T47D (cell line): Measurements from ENCODE around the gene TGFB2.

ENCODE experiments used
- DNase-seq, 2 experiments: peaks; one replicate each; pipeline versions ENCODE4 v3.0.0 to v3.0.0-alpha.2; 2011 to 2012; ENCODE audit warnings: low read depth in 1 of 2, low spot score in 1 of 2
- JUND ChIP-seq: IDR thresholded peaks from 2 replicates; pipeline ENCODE4 v1.6.1; 2012; ENCODE audit warnings: low read depth
- in situ Hi-C: cut with HindIII; loops from 2 replicates; pipeline ENCODE4 v1.10.0; 2016; ENCODE audit warnings: low sequenced_read_pairs, low pct_unique_long_range_greater_than_20kb

TGFB2 gene

DNA sequence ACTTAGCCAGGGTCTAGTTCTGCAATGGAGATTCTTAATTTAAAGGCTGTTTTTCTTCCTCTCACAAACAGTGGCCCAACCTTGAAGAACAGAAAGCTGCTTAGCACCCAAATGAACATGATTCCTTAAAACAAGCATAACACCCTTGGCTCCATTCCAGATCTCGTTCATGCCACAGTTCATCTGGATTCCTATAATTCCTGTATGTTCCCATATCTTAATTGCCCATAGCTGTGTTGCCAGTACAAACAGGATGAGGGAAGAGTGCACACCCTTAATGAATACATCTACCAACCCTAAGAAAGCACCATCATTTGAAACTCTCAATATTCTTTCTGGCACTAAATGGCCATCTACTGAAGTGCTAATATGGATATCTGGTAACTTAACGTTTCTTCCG lies 45.5 kb downstream of the TGFB2 start:
- DNase-seq: peak in 1 of 2 experiments; percentile 29
- in situ Hi-C loops: no loop called here
- peak; percentile 47; the same call in 1 of the 2 replicates for TF ChIP-seq JUND

DNA sequence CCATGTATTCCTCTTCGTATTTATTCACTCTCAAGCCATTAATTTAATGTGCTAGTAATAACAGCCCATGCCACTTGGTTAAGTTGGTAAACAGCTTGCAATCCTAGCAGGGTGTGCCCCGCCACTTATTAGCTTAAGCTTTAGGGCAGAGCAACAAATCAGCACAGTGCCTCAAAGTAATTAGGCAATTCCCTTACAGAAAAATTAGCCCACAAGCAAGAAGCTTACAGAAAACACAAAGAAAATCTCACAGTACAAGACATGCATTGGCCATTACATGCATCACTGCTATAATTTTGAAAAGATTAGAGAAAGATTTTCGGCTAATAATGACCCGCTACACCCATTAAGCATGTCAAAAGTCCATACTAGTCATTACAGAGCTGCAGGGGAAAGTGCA lies 47.6 kb downstream of the TGFB2 start:
- in situ Hi-C loops: no loop called here
- no peak for DNase-seq
- TF ChIP-seq JUND: no peak

DNA sequence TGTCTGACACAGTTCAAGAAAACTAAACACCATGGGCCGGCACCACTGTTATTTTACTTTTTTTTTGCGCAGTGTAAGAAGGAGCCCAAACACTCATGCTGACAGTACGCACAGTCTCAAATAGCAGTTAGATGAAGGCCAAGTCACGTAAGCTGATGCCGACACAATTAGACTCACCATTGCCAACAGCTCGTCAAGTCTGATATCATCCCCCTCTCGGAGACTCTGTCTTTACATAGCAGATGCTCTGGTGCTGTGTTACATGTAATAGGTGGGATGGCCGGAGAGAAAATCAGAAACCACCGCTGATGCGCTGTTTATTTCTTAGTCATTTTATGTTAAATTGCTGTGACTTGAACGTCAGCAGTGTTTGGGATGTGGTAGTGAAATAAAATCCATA lies 49.3 kb downstream of the TGFB2 start:
- DNase-seq: no peak
- in situ Hi-C loops: no loop called here
- TF ChIP-seq JUND: no peak

DNA sequence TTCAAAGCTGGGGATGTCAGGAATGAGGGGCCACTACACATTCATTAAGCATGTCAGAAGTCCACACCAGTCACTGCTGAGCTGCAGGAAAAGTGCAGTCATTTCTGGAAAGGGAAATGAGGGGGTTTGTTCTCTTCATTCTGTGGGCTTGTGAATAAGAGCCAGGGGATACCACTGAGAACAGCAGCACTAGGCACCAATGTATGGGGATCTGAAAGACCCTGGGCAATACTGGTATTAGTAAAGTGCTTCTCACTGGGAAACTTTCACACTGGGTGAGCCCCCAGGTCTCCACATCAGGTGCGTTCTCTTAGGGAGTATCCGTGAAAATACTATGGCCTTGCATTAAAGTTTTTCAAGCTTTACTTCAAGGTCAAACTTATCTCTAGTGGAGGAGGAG lies 49.9 kb downstream of the TGFB2 start:
- in situ Hi-C loops: no loop called here
- TF ChIP-seq JUND: no peak
- DNase-seq: no peak

DNA sequence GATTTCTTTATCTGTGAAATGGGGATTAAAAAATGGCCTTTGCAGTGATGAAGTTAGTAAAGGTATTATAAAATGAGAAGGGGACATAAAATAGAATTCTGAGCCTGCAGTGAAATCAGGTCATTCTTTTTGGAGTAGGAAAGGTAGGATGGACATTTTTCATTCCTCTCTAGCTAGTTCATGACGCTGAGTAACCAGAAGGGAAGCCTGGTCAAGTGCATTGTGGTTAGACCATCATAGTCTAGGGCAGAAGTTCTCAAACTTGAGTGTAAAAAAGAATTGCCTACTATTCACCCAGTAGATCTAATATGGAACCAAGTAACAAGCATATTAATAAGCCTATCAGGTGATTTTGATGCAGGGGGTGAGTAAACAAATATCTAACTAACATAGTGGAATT lies 50.8 kb downstream of the TGFB2 start:
- TF ChIP-seq JUND: no peak
- in situ Hi-C loops: no loop called here
- no peak for DNase-seq

DNA sequence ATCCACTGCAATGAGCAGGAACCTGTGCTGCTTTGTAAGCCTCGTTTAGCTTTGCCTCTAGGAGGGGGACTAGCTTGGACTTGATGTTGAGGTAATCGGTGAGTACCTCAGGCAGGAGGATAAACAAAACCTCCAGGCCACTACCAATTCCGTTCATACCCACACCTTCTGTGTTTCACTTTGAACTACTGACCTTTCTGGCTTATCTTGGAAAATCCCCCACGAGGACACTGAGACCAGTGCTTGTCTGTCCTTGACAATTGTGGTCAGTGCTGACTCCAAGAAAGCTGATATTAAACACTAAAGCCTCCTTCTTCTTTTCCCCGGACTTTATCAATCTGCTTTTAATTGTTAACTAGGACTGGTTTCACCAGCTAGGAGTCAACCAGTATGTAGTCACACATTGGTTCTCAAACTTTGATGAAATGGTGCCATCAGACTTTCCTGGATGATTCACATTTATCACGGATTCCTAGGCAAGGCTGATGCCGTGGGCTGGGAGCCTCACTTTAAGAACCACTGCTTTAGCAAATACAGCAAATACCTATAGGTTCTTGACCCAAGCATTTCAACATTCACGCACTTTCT lies 52.7 kb downstream of the TGFB2 start:
- in situ Hi-C loops: no loop called here
- TF ChIP-seq JUND: no peak
- DNase-seq: no peak

DNA sequence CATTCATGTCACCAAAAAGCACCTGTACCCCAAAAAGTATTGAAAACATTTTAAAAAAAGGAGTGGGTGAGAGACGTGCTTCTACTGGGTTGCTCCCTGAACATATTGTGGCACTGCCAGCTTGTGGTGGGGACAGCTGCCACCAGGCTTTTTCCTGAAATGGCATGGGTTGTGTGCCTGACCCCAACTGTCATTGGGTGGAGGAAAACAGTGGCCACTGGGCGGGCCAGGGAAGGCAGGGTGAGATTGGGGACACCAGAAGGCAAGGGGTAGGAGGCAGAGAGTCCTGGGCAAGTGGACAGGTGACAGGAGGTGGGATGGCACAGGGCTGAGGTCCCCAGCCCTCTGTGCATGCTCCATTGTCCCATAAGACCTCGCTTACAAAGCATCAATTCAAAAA lies 55.5 kb downstream of the TGFB2 start:
- no peak for TF ChIP-seq JUND
- in situ Hi-C loops: no loop called here
- DNase-seq: no peak

DNA sequence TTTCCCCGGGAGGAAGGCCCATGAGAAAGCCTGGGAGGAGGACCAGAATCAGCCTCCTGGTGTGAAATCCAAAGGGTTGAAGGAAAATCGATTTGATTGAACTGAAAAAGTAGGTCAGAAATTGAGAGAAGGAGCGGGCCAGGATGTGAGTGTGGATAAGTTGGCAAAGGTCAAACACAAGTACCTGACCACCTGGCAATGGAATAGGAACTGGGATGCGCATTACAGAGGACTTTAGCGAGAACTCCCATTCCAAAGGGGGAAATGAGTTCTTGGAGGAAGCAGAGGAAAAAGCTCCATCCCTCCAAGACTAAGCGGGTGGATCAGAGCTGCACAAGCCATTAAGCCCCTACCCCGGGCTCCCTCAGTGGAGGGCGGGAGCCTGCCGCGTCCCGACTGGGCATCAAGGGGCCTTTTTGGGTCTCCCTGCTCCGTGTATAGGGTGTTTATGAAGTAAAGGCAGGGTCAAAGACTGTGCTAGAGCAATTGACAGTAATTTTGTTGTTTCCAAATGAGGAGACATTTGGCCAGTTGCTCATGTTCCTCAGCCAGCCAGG lies 56.4 kb downstream of the TGFB2 start:
- in situ Hi-C loops: no loop called here
- no peak for TF ChIP-seq JUND
- no peak for DNase-seq

DNA sequence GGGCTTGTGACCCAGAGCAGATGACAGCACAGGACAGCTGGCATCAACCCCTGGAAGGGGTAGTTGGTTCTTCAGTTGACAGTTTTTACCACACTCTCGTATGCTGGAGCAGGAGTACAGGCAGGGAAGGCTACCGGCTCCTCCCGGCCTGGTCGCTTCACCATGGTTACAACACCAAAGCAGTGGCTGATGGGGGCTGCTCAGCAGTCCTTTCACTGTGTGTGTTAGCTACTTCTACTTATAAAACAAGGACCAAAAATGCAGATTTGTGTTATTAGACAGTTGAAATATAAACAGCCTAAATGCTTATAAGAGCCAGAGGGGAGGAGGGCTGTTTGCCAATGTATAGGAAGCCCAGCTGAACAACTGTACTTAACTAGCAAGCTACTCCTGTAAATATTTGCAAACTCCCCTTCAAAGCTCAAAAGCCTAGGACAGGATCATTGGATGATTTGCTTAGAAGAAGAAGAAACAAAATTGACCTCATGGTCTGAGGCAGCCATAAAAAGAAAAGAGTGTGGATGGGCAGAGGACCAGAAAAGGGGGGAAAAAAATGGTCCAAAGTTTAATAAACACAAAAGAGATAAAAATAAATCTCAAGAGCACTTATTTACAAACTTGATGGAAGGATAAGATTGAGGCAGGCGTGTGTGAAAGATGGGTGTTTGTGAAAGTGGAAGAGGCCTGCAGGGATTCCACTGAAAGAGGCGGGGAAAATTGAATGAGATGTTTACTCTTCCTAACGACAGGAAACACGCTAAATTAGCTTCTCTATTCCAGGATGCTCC lies 57.1 kb downstream of the TGFB2 start:
- peak in 1 of 2 experiments; percentile 44 for DNase-seq
- TF ChIP-seq JUND: no peak
- in situ Hi-C loops: no loop called here

DNA sequence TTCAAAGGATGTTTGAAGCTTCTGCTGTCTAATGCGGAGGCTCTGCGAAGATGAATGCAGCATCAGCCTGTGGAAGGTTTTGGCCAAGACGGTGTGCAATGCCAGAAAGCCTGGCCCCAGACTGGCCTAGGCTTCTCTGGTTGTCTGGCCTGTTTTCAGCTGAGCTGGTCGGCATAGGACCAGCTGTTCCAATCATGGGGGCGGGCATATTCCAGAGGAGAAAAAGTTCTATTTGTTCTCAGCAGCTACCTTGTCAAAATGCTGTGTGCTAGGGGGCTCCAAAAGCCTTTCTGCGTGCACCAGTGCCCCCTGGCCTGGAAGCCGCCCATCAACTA lies 57.6 kb downstream of the TGFB2 start:
- in situ Hi-C loops: no loop called here
- TF ChIP-seq JUND: no peak
- no peak for DNase-seq

DNA sequence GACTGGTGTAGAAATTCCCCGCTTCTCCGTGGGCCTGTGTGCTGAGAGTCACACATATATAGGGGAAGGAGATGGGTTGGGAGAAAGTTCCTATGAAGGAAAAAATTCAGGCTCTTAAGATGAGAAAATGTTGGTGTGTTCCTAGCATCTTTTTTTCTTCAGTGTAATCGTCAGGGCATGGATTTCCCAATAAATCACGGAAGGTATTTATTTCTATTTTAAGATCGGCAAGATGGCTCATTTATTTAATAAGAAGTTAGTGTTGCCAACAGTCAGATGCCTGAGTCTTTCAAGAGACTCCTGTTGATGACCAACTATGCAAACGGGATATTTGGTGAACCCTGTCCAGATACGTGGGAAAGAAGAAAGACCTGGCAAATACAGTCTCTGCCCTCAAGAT lies 58.2 kb downstream of the TGFB2 start:
- no peak for TF ChIP-seq JUND
- DNase-seq: no peak
- in situ Hi-C loops: no loop called here

DNA sequence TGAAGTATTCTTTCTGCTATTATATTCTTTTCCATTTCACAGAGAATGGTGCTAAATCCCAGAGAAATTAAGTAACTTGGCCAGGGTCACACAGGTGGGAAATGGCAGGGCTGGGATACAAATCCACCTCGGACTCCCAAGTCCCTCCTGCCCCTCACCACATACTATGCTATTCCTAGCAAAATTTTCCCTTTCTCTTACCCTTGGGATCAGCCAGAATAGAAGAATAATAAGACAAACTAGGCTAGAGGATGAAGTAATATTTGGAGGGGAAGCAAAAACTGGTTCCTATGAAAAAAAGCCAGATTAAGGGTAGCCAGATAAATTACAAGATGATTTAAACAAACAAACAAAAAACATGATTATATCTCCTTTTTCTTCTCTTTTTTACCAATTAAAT lies 62.5 kb downstream of the TGFB2 start:
- in situ Hi-C loops: no loop called here
- TF ChIP-seq JUND: no peak

DNA sequence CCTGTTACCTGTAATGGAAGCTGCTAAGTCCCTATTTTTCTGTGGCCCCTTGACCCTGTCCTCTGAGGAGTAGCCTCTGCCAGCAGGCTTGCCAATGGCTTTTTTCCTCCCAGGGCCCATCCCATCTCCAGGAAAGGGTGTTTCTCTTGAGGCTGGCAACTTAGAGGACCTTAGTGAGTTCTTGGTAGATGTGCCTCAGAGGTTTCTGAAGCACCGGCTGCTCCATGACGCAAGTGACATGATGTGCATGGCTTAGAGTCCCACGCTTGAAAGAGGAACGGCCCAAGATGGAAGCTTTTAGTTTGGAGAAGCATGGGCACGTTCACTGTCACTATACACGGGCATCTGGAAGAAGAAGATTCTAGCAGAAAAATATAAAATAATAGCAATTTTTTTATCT lies 63.0 kb downstream of the TGFB2 start:
- no peak for DNase-seq
- no peak for TF ChIP-seq JUND
- in situ Hi-C loops: no loop called here

More for the DNA sequence above, 62.5 kb downstream of the TGFB2 start:
- DNase-seq: no peak
